Renal pelvis (tissue), 4 donors: Measurements from ENCODE around the gene SEC16A. TPM values are rescaled to one million over a fixed set of nuclear protein-coding genes. Genes with fewer than 3 reads are reported as not detected.
A peak's percentile ranks its signal among the peaks of the same experiment; 100 is the strongest.
"Not testable (repeated sequence)": the region's sequence is repeated elsewhere in the genome, so short reads cannot be mapped to it uniquely, and the experiment has no call there.

Experiments used
- DNase-seq: peaks from one replicate; pipeline ENCODE4 v3.0.0-alpha.2; 2013
- polyA plus RNA-seq, 3 donors: library from polyadenylated mRNA; unstranded; fragments of 120-200 nt; gene quantifications; one replicate each; pipeline ENCODE4 v1.2.1, GENCODE V29; 2013; ENCODE audit not compliant: insufficient read length in 3 of 3

The SEC16A gene
- polyA plus RNA-seq, 3 donors: 64.6 to 70.4 (median 68.1) TPM

DNA sequence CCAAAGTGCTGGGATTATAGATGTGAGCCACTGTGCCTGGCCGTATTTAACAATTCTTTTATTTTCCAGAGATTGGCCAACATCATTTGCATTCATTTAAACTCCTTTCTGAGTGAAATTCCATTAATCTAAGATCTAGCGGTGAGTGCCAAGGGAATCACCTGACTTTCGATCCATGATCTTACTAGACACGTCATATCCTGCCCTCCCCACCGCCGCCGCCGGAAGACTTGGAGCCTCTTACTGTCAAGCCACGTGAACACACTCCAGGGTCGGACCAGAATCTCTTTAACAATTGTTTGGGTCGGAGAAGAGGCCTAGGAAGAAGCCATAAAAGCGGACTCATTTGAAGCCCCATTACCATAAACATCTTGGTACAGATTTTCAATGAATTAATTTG lies 56.1 kb downstream of the SEC16A start:
- DNase-seq: no peak

DNA sequence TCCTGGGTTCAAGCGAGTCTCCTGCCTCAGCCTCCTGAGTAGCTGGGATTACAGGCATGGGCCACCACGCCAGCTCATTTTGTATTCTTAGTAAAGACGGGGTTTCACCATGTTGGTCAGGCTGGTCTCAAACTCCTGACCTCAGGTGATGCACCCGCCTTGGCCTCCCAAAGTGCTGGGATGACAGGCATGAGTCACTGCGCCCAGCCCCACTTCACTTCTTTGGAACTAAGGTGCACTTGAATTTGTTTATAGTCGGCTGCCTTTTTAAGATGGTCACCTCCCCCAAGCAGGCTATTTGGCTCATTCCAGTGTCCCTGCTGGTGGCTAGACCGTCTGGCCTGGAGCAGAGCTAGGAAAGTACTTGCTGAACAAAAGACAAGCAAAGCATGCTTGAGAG lies 57.5 kb downstream of the SEC16A start:
- DNase-seq: not testable (repeated sequence)

DNA sequence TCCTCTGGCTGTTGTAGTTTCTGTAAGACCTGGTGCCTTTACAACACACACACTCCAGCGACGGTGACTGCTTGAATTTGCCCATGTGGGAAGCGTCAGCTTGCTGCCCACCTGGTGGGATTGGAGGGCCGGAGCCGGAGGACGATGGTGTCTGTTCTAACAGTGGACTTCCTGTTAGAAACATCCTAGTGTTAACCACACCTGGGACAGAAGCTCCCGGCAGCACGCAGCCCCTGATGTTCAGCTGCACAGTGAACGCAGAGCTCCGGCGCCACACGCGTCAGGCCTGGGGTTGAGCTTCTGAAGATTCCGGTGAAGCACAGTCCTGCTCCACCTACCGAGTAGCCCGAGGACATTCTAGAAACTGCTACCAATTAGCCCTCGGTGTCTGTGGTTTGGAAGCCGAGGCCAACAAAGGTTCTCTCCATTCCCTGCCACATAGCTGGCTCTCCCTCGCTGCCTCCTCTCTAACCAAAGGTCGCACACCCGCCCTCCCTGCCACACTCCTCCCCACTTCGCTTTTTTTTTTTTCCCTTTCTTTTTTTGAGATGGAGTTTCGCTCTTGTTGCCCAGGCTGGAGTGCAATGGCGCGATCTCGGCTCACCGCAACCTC lies 58.0 kb downstream of the SEC16A start:
- DNase-seq: no peak

DNA sequence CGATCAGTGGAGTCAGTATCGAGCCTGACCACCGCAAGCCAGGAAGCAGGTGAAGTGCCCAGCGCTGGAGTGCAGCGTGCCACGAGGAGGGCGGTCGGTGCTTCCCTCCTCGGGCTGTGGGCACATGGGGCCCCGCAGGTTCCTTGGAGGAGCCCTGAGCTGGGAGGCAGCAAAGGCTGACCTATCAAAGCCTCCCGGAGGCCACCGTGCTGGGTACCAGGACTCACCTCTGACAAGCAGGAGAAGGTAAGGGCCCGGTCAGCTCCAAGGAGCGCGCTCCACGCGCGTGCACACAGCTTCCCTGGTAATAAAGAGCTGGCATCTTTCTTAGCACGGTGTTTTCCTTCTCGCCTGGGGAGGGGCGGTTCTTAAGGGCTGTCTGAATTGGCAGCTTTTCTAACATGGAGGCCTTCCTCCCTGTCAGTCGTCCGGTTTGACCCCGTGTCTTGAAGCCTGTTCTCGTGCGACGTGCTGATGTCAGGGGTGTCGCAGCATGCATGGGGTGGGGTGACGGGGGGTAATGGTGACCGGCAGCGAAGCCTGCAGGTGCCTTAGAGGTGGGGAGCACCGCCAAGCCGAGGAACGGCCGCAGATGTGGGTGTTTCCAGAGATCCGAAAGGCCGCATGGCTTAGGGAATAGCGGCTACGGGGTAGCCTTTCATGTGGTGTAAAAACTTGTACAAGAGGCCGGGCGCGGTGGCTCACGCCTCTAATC lies 59.3 kb downstream of the SEC16A start:
- DNase-seq: no peak

DNA sequence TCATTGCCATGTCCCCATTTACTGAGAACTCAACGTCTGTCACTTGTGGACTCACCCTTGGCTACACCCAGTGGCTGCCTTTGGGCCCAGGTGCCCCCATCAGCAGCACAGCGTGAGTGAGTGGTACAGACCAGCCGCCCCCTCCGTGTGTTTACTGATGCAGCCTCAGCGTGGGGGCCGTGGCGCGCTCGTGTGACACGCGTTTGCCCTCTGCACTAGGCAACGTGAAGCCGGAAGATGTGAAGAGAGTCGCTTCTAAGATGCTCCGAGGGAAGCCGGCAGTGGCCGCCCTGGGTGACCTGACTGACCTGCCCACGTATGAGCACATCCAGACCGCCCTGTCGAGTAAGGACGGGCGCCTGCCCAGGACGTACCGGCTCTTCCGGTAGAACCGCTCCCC lies 60.0 kb downstream of the SEC16A start:
- no peak for DNase-seq

DNA sequence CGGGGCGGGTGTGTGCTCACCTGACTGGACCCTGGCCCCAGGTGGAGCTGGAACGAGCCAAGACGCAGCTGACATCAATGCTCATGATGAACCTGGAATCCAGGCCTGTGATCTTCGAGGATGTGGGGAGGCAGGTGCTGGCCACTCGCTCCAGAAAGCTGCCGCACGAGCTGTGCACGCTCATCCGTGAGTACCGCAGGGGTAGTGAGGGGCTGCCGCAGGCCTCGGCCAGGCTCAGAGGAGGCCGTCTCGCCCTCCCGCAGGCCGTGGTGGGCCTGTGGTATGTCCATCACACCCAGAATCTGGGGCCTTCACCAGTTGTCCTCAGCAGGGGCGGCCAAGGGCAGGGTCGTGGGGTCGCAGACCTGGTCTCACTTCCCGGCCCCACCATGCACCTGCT lies 61.0 kb downstream of the SEC16A start:
- no peak for DNase-seq

DNA sequence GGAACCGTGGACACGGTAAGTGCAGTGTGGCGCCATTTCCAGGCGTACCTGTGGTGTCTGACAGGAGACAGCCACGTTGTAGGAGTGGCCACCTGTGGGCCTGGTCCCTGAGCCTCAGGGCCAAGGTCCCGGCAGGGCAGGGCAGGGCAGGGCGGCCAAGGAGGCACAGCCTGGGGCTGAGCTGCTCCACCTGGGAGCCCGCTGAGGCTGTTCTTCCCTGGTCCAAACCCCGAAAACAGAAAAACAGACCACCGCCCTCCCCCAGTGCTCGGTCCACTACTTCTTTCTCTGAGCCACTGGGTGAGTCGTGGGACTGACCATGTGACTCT lies 63.8 kb downstream of the SEC16A start:
- no peak for DNase-seq

DNA sequence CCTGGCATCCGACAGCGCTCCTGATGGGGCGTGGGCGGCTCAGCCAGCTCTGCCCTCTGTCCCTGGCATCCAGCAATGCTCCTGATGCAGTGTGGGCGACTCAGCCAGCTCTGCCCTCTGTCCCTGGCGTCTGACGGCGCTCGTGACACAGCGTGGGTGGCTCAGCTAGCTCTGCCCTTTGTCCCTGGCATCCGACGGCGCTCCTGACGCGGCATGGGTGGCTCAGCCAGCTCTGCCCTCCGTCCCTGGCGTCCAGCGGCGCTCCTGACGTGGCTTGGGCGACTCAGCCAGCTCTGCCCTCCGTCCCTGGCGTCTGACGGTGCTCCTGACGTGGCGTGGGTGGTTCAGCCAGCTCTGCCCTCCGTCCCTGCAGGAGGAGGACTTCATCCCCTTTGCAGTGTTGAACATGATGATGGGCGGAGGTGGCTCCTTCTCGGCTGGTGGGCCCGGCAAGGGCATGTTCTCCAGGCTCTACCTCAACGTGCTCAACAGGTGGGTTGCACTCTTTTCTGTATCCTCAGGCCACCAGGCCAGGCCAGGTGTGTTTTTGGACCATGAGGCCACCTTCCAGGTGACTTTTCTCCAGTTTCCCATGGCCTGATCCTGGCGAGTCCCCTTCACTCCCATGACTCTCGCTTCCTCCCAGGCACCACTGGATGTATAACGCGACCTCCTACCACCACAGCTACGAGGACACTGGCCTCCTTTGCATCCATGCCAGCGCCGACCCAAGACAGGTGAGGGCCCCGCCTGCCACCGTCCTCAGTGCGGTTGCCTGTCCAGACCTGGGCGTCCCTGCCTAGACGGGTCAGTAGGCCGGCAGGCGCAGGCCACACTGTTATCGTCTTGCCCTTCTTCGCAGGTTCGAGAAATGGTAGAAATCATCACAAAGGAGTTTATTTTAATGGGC lies 64.4 kb downstream of the SEC16A start:
- no peak for DNase-seq

DNA sequence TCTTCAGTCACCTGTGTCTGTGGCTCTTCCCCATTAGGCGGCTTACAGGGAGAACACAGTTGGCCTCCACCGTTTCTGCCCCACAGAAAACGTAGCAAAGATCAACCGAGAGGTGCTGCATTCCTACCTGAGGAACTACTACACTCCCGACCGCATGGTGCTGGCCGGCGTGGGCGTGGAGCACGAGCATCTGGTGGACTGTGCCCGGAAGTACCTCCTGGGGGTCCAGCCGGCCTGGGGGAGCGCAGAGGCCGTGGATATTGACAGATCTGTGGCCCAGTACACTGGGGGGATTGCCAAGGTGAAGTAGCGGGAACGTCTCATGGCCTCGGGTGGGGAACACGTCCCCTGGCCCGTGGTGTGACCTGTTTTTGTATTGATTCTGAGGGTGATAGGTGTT lies 65.9 kb downstream of the SEC16A start:
- DNase-seq: no peak

DNA sequence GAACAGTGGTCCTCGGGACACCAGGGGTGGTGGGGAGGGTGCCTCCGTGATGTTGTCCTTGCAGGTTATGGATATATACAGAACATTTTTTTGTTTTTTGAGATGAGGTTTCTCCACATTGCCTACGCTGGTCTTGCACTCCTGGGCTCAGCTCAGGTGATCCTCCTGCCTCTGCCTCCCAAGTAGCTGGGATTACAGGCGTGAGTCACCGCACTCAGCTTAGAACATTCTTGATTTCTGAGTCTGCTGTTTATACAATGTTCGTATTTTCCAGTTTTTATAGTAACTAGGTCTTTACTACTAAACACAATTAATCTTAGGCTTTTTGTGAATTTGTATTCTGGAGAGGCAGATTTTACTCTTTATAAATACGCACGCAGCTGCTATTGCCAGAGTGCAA lies 66.4 kb downstream of the SEC16A start:
- no peak for DNase-seq

DNA sequence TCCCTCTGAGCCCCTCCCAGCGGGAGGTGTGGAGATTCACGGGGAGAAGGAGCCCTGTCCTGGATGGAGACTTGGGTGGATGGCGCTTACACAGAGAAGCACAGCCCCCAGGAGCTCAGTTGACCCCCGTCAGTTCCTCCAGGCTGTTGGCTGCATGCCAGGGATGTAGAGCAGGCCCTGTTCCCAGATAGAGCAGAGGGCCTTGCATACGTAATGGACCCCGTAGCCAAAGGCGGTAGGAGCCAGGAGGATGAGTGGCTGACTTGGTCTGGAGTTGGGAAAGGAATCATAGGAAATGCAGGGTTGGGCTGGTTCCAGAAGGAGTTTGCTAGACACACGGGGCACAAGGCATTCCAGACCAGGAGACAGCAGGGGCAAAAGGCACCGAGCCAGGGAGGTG lies 69.9 kb downstream of the SEC16A start:
- no peak for DNase-seq

DNA sequence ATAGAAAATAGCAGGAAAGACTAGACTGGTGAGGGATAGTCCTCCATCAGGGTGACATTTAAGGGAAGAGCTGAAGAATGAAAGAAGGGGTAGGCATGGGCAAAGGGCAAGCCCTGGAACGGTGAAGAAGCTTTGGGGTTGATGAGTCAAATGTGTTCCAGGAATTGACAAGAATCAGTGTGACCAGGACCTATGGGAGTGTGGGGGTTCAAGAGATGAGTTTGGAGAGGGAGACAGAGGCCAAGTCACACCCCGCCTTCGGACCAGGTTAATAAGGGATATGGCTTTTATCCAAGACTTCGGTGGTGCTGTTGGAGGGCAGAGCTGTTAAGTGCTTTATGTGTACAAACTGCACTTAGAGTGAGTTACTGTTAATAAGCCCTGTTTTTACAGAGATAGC lies 71.5 kb downstream of the SEC16A start:
- no peak for DNase-seq

DNA sequence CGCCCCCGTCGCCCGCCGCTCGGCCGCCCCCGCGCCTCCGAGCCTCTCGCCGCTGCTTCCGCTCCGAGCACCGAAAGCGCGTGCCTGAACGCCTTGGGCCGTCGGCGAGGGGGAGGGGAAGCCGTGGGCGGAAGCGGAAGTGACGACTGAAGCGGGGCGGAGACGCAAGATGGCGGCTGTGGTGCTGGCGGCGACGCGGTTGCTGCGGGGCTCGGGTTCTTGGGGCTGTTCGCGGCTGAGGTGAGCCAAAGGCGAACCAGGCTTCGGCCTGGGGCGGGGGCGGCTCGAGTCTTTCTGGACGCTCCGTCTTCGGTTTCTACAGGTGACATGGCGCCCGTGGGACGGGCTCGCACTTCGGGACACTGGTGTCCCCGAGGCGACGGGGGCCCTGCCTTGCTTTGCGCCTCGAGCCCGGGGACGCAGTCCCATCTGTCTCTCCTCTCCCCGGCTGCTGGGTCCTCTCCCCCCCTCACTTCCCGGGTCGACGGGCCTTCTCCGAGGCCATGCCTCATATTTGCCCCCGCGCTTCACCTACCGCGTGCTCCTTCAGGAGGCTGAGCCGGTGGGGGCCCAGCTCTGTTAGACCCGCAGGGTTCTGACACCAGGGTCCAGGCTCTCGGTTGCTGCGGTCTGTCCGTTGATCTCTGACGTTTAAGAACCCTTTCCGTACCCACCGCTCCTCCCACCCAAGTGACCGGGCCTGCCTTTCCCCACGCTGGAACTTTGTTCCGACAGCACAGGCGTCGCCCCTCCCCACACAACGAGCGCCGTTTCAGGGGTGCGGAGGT lies 72.1 kb downstream of the SEC16A start, which contains the start of the genes ENTR1 and PMPCA:
Gene ENTR1, minus strand, starts transcription at position 115 of the 788 bp plus-strand sequence. CDS start 217 bp downstream, outside the sequence.
Gene PMPCA, plus strand, starts transcription at position 159 of the 788 bp plus-strand sequence. Its CDS starts 11 bp downstream, at position 170.
- DNase-seq: peak; percentile 90

DNA sequence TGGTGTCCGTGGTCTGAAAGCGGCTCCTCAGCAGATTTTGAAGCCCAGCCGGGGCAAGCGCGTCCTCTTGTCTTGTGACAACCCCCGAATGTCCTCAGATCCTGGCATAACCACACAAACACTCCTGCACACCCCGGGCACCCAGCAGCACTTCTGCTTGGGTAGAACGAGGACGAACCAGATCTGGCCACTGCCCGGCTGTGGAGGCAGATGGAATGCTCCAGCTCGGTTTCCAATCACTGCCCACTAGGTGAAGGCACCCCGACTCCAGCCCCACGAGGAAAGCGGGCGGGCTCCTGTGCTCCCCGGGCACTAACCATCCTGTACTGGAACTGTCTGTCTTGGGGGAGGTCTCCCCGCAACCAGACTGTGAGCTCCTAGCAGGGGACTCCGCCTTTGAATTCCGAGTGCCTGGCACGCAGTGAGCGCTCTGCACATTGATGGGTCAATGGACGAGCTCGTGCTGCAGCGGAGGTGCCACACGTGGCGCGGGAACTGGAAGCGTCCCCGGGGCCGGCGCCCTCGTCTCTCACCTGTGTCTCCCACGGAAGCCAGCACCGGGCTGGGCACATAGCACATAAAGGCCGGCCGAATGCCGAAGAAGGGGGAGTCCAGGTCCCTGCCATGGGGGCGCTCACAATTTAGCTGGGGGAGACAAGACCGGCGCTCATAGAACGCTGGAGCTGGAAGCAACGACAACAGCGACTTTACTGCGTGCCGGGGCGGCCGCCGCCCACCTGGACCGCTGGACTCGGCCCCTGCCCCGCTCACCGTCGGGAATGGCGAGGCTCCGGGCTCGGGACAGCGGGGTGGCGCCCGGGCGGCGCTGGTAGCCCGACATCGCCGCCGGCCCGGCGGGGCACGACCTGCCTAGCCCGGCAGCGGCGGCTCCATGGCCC lies 73.0 kb downstream of the SEC16A start:
- peak; percentile 23 for DNase-seq

DNA sequence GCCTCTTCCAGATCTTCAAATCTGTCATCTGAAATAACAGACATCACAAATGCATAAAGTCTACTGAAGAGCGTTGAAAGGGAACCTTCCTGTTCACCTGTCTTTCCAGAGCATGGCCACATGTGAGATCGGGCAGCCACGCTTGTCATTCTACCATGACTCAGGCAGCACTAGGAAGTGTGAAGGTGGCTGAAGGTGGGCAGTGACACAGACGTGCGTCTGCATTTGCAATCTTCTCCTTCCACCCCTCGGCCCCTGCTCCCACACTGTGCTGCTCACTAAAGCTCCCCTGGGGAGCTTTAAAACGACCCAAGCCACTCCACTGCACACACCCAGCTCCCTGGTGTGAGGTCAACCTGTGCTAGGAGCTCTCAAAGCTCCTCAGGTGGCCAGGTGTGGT lies 74.9 kb downstream of the SEC16A start:
- DNase-seq: no peak

DNA sequence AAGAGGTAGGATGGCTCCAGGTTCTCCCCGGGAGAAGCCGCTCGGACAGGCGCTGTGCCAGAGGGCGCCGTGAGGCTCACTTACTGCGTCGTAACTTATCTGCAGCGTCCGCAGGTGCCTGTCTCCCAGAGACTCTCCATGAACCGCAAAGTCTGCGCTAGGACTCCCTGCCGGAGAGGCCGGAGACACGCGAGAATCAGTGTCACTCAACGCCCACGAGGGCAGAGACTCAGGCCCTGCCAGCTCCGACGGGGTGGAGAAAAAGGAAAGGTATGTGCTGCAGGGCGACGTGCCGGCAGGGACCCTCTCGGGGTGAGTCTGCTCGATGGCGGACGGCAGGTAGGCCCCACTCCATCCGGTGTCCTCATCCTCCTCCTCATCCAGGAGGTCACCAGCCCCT lies 75.8 kb downstream of the SEC16A start:
- DNase-seq: not testable (repeated sequence)

DNA sequence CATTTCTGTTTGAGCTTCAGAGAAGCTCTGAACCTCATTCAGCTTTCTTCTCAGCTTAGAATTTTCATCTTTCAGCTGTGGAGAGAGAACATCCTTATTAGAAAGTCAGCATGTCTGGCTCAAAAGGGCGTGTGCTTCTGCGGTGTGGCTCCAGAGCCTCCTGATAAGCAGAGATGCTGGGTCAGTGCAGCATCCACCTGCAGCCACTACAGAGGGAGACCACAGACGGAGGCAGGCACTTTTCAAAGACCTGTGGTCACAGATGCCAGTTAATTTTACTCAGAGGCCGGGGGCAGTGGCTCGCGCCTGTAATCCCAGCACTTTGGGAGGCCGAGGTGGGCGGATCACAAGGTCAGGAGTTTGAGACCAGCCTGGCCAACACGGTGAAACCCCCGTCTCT lies 76.9 kb downstream of the SEC16A start:
- DNase-seq: not testable (repeated sequence)

DNA sequence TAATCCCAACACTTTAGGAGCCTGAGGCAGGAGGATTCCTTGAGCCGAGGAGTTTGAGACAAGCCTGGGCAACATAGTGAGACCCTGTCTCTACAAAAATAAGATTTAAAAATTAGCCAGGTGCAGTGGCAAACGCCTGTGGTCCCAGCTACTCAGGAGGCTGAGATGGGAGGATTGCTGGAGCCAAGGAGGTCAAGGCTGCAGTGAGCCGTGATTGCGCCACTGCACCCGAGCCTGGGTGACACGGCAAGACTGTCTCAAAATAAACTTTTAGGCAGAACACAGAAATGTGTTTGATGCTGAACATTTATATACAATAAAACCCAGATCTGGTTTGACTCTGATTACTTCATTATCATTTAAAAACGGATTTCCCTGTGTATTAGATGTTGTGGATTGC lies 77.4 kb downstream of the SEC16A start:
- DNase-seq: no peak

DNA sequence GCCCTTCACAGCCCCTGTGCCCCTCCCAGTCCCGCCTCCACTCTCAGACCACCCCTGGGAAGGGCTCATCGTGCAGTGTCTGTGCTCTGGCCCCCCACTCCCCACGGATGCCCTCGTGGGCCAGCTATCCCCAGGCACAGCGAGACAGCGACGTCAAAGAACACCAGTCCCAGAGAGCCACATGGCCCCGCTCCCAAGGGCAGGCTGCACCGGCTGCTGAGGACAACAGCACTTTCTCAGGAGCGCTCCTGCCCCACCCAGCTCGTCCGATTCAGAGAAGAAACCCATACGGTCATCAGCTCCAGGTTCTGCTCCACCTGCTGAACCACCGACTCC lies 78.1 kb downstream of the SEC16A start:
- DNase-seq: no peak

DNA sequence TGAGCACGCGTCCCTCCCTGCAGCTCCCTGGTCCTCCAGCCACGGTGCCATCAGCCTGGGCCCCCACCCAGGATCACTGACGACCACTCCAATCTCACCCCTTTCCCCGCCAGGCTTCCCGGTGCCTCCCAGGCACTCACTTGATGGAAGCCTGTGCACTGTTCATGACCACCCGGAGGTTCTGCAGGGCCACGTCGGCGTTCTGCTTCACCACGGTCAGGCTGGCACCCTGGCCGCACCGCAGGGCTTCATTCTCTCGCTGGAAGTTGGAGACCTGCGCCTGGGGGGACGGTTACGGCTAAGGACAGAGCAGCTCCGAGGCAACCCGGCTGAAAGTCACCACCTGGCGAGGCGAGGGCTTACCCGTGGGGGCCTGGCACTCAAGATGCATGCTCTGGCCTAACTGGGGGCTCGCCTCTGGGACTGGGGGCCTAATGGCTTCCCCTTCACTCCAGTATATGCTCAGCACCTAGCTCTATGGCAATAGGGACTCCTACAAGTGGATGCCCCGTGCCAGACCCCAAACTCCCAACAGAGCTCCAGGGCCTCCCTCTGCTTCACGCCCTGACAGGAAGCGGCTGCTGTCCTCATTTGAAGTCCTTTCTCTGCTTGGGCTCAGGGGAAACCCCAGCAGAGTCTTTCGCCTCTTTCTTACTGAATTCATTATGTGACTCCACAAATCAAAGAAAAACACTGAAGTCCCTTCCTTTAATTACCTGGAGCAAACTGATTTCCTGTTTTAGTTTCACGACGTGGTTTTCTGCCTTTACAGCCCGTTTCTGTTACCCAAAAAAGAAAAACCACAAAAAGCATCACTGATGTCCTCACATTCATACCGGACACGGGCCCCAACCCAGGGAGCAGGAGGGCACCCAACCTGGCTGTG lies 78.7 kb downstream of the SEC16A start:
- no peak for DNase-seq
